Measurements from ENCODE around the gene TPRX1. TPM values are rescaled to one million over a fixed set of nuclear protein-coding genes. Genes with fewer than 3 reads are reported as not detected.
"Not testable (repeated sequence)": the region's sequence is repeated elsewhere in the genome, so short reads cannot be mapped to it uniquely, and the experiment has no call there.

TPRX1 gene
- total and polyA plus RNA-seq, 3 donors from 2014 or later, result 0.55 to 1.2 (median 0.62) TPM

- Histone ChIP-seq H3K9me3 (no peaks in the 10 kb centered on the region), H3K4me1 (no peaks in the 10 kb centered on the region), H3K27ac (peak overlapping the region; percentile 94 to 98), H3K27me3 (no peaks in the 10 kb centered on the region), H3K4me3 (peak overlapping the region; percentile 66 to 98), H3K36me3 (ENCODE audit: low read depth, missing control alignments) (no peaks in the 10 kb centered on the region)
- intact Hi-C loops (cut with DNase I; ENCODE audit: low total_unique reads), result no loop called here
- DNase-seq, result no peak
- WGBS, 2 donors, result 1% methylated on average over 18 to 20 of the region's 20 CpGs
- TF ChIP-seq CTCF (IDR thresholded peaks at IDR 0.05) (no peak), POLR2A (IDR thresholded peaks at IDR 0.05) (no peak)
These were observed 25.4 kb downstream of the TPRX1 start for GRCh38 chr19:47778954-47779351.

- 1% methylated on average over 24 to 60 of the region's 65 CpGs for WGBS, 2 donors
- H3K27me3 ChIP-seq, result no peaks in the 10 kb centered on the region
- intact Hi-C loops (cut with DNase I; ENCODE audit: low total_unique reads), result no loop called here
- DNase-seq, result peak; percentile 78
- H3K9me3 ChIP-seq, result no peaks in the 10 kb centered on the region
- H3K4me1 ChIP-seq, result no peaks in the 10 kb centered on the region
- H3K4me3 ChIP-seq, result peak within 1 kb of the TSS; percentile 66 to 98
- TF ChIP-seq CTCF (IDR thresholded peaks at IDR 0.05) (peak in 1 of 3 experiments; percentile 4), POLR2A (IDR thresholded peaks at IDR 0.05) (peak; percentile 37)
- no peaks in the 10 kb centered on the region for H3K36me3 ChIP-seq (ENCODE audit: low read depth, missing control alignments)
- peak within 1 kb of the TSS; percentile 94 to 98 for H3K27ac ChIP-seq
These were observed 26.1 kb downstream of the TPRX1 start, which contains the start of gene SELENOW for GRCh38 chr19:47778049-47778953. TSS of gene SELENOW (plus strand) at chr19:47778703. CDS start at chr19:47778786, 83 bp downstream.

- Histone ChIP-seq H3K4me3 (peak overlapping the region; percentile 66 to 98), H3K27ac (peak overlapping the region; percentile 94 to 98)
- intact Hi-C loops (cut with DNase I; ENCODE audit: low total_unique reads); H3K27me3 ChIP-seq; DNase-seq; H3K4me1 ChIP-seq; H3K36me3 ChIP-seq (ENCODE audit: low read depth, missing control alignments); H3K9me3 ChIP-seq: not testable (repeated sequence)
- 64 to 70% methylated on average over 21 to 23 of the region's 23 CpGs for WGBS, 2 donors
These were observed 26.9 kb downstream of the TPRX1 start for GRCh38 chr19:47777245-47778048.

GRCh38 chr19:47776568-47776967 lies 27.8 kb downstream of the TPRX1 start:
- no peaks in the 10 kb centered on the region for H3K4me1 ChIP-seq
- intact Hi-C loops (cut with DNase I; ENCODE audit: low total_unique reads), result no loop called here
- H3K36me3 ChIP-seq (ENCODE audit: low read depth, missing control alignments), result no peaks in the 10 kb centered on the region
- H3K27ac ChIP-seq, result no peak overlapping the region
- 69 to 73% methylated on average over 4 of the region's 4 CpGs for WGBS, 2 donors
- DNase-seq, result no peak
- TF ChIP-seq POLR2A (IDR thresholded peaks at IDR 0.05) (no peak), CTCF (IDR thresholded peaks at IDR 0.05) (no peak)
- no peaks in the 10 kb centered on the region for H3K9me3 ChIP-seq
- no peak overlapping the region for H3K4me3 ChIP-seq
- no peaks in the 10 kb centered on the region for H3K27me3 ChIP-seq

- H3K27ac ChIP-seq, result not testable (repeated sequence)
- 83 to 90% methylated on average over 6 of the region's 6 CpGs for WGBS, 2 donors
These were observed 33.1 kb downstream of the TPRX1 start for GRCh38 chr19:47771291-47771690.

More at GRCh38 chr19:47771291-47771690, 33.1 kb downstream of the TPRX1 start:
- H3K9me3 ChIP-seq; H3K4me3 ChIP-seq; DNase-seq; H3K27me3 ChIP-seq; intact Hi-C loops (cut with DNase I; ENCODE audit: low total_unique reads); H3K36me3 ChIP-seq (ENCODE audit: low read depth, missing control alignments); H3K4me1 ChIP-seq: not testable (repeated sequence)

Measured in testis (tissue), 3 donors.